Measurements from ENCODE around the gene SNX10. TPM values are rescaled to one million over a fixed set of nuclear protein-coding genes. Genes with fewer than 3 reads are reported as not detected.

Gene SNX10
- total RNA-seq, 2 donors from 2014 or later, result 1.3 to 6.7 TPM

DNA sequence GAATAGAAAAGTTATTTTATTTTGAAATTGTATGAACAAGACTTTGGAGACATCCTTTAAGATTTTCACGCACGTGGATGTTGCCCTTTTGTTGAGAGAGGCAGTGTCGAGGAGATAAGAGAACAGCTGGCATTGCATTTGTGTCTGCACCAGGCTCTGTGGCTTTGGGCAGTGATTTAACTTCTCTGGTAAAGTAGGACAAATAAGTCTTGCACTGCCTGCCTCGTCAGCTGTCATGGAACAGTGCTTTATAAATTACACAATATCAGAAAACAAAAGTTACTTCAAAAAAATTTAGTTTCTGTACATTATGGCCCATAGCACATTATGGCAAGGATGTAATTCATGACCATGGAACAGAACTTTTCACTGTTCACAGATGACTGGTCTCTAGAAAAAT, 20.1 kb downstream of the SNX10 start:
- Histone ChIP-seq H3K27me3 (no peaks in the 10 kb centered on the region), H3K4me3 (no peak overlapping the region), H3K9me3 (no peaks in the 10 kb centered on the region), H3K27ac (no peak overlapping the region), H3K36me3 (replicated peaks in 1 of 2; ENCODE audit: insufficient read depth in 1 of 2, low read depth in 2 of 2) (no peaks in the 10 kb centered on the region), H3K4me1 (peaks cover 29% of the 10 kb centered on the region)
- intact Hi-C loops (cut with DNase I), result no loop called here
- ATAC-seq (no peak), DNase-seq (no peak)
- WGBS, 2 donors, result 80 to 83% methylated on average over 4 of the region's 4 CpGs
- TF ChIP-seq, protein P1, sequence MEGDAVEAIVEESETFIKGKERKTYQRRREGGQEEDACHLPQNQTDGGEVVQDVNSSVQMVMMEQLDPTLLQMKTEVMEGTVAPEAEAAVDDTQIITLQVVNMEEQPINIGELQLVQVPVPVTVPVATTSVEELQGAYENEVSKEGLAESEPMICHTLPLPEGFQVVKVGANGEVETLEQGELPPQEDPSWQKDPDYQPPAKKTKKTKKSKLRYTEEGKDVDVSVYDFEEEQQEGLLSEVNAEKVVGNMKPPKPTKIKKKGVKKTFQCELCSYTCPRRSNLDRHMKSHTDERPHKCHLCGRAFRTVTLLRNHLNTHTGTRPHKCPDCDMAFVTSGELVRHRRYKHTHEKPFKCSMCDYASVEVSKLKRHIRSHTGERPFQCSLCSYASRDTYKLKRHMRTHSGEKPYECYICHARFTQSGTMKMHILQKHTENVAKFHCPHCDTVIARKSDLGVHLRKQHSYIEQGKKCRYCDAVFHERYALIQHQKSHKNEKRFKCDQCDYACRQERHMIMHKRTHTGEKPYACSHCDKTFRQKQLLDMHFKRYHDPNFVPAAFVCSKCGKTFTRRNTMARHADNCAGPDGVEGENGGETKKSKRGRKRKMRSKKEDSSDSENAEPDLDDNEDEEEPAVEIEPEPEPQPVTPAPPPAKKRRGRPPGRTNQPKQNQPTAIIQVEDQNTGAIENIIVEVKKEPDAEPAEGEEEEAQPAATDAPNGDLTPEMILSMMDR (IDR thresholded peaks at IDR 0.05), result no peak
- TF ChIP-seq POLR2A (IDR thresholded peaks at IDR 0.05), result no peak

DNA sequence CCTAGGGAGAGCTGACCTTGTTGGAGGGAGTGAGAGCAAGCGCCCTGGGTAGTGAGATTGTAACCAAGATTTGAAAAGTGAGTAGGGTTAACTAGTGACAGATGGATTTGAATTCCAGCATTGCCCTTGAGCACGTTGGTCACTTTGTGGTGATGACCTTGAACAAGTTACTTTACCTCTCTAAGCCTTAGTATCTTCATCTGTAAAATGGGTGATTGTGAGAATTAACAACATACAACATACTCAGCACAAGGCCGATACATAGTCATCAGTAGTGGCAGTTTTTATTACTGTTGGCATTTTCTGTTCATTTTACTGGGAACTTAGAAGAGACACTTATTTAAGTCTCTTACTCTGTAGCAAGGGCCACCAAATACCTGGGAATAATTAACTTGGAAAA, 25.5 kb downstream of the SNX10 start:
- Histone ChIP-seq H3K4me3 (no peak overlapping the region), H3K27me3 (no peaks in the 10 kb centered on the region), H3K9me3 (no peaks in the 10 kb centered on the region), H3K4me1 (peaks cover 30% of the 10 kb centered on the region), H3K36me3 (replicated peaks in 1 of 2; ENCODE audit: insufficient read depth in 1 of 2, low read depth in 2 of 2) (no peaks in the 10 kb centered on the region), H3K27ac (peak overlapping the region in 1 of 4 donors; percentile 66)
- ATAC-seq, result no peak
- TF ChIP-seq, protein P1 (IDR thresholded peaks at IDR 0.05), result no peak
- TF ChIP-seq POLR2A (IDR thresholded peaks at IDR 0.05), result no peak
- intact Hi-C loops (cut with DNase I), result no loop called here
- 60 to 77% methylated on average over 3 of the region's 3 CpGs for WGBS, 2 donors
- DNase-seq, result no peak

DNA sequence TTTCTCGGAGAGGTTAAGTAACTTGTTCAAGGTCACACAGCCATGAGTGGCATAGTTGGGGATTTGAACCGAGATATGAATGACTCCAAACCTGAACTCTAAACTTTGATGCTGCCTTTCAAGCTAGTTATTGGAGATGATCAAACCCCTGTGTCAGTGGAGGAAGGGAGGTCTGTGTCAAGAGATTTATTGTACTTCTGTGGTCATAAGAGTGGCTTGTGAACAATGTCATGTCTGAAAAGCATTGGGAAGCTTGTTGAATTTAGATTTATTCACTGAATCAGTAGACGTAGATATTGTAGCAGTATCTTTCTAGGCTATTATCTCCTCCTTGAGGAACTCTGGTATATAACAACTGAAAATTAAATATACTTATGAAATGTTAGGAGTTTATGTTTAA, 27.3 kb downstream of the SNX10 start:
- no peak overlapping the region for H3K27ac ChIP-seq
- TF ChIP-seq, protein P1 (IDR thresholded peaks at IDR 0.05), result no peak
- no peak for TF ChIP-seq POLR2A (IDR thresholded peaks at IDR 0.05)
- ATAC-seq, result no peak
- H3K9me3 ChIP-seq, result no peaks in the 10 kb centered on the region
- H3K4me3 ChIP-seq, result no peak overlapping the region
- peaks cover 30% of the 10 kb centered on the region for H3K4me1 ChIP-seq
- no peak for DNase-seq
- intact Hi-C loops (cut with DNase I), result no loop called here
- H3K36me3 ChIP-seq (replicated peaks in 1 of 2; ENCODE audit: insufficient read depth in 1 of 2, low read depth in 2 of 2), result no peaks in the 10 kb centered on the region
- WGBS, 2 donors, result 53 to 62% methylated on average over 3 of the region's 3 CpGs
- no peaks in the 10 kb centered on the region for H3K27me3 ChIP-seq

DNA sequence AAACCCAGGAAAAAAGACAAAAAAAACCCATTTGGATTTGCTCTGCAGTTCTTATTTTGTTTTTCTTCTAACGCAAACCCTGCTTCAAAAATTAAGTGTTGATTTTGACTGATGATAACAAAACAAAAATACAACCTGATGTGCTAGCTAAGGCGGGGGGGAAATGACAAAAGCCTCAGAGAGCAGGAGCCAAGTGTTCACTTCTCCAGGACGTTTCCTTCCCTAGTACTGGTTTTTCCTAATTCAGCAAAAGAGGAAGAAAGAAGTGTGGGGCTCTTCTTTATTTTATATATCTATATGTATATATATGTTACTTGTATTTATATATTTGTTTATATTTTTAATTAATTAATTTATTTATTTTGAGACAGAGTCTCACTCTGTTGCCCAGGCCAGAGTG, 28.0 kb downstream of the SNX10 start:
- Histone ChIP-seq H3K9me3 (no peaks in the 10 kb centered on the region), H3K4me1 (peaks cover 30% of the 10 kb centered on the region), H3K27me3 (no peaks in the 10 kb centered on the region), H3K4me3 (no peak overlapping the region), H3K36me3 (replicated peaks in 1 of 2; ENCODE audit: insufficient read depth in 1 of 2, low read depth in 2 of 2) (no peaks in the 10 kb centered on the region), H3K27ac (no peak overlapping the region)
- ATAC-seq (no peak), DNase-seq (no peak)
- WGBS, 2 donors, result 71 to 83% methylated on average over 3 of the region's 3 CpGs
- intact Hi-C loops (cut with DNase I), result no loop called here
- TF ChIP-seq, protein P1 (IDR thresholded peaks at IDR 0.05), result no peak
- TF ChIP-seq POLR2A (IDR thresholded peaks at IDR 0.05), result no peak

DNA sequence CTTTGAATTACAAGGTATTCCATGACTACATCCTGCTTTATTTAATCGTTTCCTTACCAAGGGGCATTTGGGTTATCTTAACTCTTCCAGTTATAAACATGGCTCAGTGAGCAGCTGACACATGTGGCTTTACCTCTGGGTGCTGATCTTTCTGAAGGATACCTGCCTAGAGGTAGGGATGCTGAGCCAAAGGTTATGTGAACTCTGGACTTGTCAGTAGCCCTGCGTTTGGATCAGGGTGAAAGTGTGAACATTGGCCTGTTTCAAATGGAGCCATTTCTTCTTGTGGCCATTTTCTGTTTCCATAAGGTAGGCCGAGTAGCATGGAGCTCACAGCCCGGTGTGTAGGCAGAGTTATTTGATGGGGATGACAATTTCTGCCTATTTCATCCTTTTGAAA, 29.2 kb downstream of the SNX10 start:
- Histone ChIP-seq H3K4me3 (no peak overlapping the region), H3K36me3 (replicated peaks in 1 of 2; ENCODE audit: insufficient read depth in 1 of 2, low read depth in 2 of 2) (no peaks in the 10 kb centered on the region), H3K4me1 (peaks cover 27% of the 10 kb centered on the region), H3K9me3 (no peaks in the 10 kb centered on the region), H3K27me3 (no peaks in the 10 kb centered on the region), H3K27ac (no peak overlapping the region)
- ATAC-seq (no peak), DNase-seq (no peak)
- TF ChIP-seq, protein P1 (IDR thresholded peaks at IDR 0.05), result no peak
- no peak for TF ChIP-seq POLR2A (IDR thresholded peaks at IDR 0.05)
- WGBS, 2 donors, result 84 to 86% methylated on average over 4 of the region's 4 CpGs
- intact Hi-C loops (cut with DNase I), result no loop called here

Measured in body of pancreas (tissue), 4 donors.